K562 (cell line): ENCODE measurements around the gene TMCO1. TPM values are rescaled to one million over a fixed set of nuclear protein-coding genes. Genes with fewer than 3 reads are reported as not detected.

Experiments
- ATAC-seq: fragments of 200-7000 bp; cut with Tn5 transposase; 3 replicates; pipeline ENCODE4 v1.9.1; 2020; ENCODE audit warnings: moderate library complexity
- BruUV-seq: library from RNA; stranded (reverse); fragments of 400-500 nt; replicated peaks from 2 replicates; lab custom pipeline; 2021; lab: Mats Ljungman, UMichigan
- CTCF ChIA-PET: fragments of 300-600 bp; formaldehyde crosslinking; extraction: SDS; loops from one replicate; lab custom pipeline; 2021; ENCODE audit warnings: low intra/inter-chr PET ratio; lab: Yijun Ruan, JAX
- POLR2A ChIA-PET: fragments of 300-600, 350-650 bp; sonication (Branson Sonifier 250); formaldehyde crosslinking; extraction: SDS; loops from one replicate; lab custom pipeline; 2021; ENCODE audit warnings: antibody characterized with exemption, inconsistent platforms; lab: Yijun Ruan, JAX
- DNase-seq, 4 experiments: peaks; one replicate each; pipeline versions ENCODE4 v3.0.0 to v3.0.0-alpha.2; 2011 to 2018; ENCODE audit warnings: low spot score in 3 of 4, mixed read lengths in 3 of 4; ENCODE audit errors: extremely low read depth in 1 of 4
- FAIRE-seq: peaks from 2 replicates; lab custom pipeline; 2011; peaks lifted over from hg19 to GRCh38; lab: Jason Lieb, UNC
- H2AFZ ChIP-seq: 2 replicates; pipeline ENCODE4 v1.6.0; 2011; ENCODE audit warnings: low read depth, low read length, control low read depth, inconsistent platforms
- H3K27ac ChIP-seq: fragments of 200-600 bp; 3 replicates; pipeline ENCODE4 v1.8.0; 2011; ENCODE audit warnings: low read depth, mild to moderate bottlenecking, control low read depth, inconsistent platforms, low read length, moderate library complexity, mixed read lengths; ENCODE audit errors: extremely low read depth
- H3K27me3 ChIP-seq, 2 experiments: fragments of 300-600 bp in 1 of 2; 2 replicates in 1 of 2; 3 replicates in 1 of 2; pipeline versions ENCODE4 v1.6.0 to v1.8.0; 2011; ENCODE audit warnings: inconsistent platforms in 2 of 2, low read length in 2 of 2, mild to moderate bottlenecking in 1 of 2, mixed read lengths in 1 of 2, moderate library complexity in 1 of 2; ENCODE audit not compliant: control insufficient read depth in 2 of 2, insufficient read depth in 2 of 2
- H3K36me3 ChIP-seq: fragments of 300-600 bp; 3 replicates; pipeline ENCODE4 v1.8.0; 2011; ENCODE audit warnings: mild to moderate bottlenecking, low read length, inconsistent platforms; ENCODE audit not compliant: control insufficient read depth, insufficient read depth
- H3K4me1 ChIP-seq, 2 experiments: fragments of 200-600 bp in 1 of 2; replicated peaks in 1 of 2; 2 replicates in 1 of 2; 3 replicates in 1 of 2; pipeline versions ENCODE4 v1.5.1 to v1.8.0; 2011; ENCODE audit warnings: inconsistent platforms in 2 of 2, low read length in 2 of 2, mild to moderate bottlenecking in 1 of 2, mixed read lengths in 1 of 2, moderate library complexity in 1 of 2; ENCODE audit not compliant: control insufficient read depth in 2 of 2, insufficient read depth in 2 of 2
- H3K4me2 ChIP-seq: 2 replicates; pipeline ENCODE4 v1.6.1; 2011; ENCODE audit warnings: low read length, control low read depth, inconsistent platforms, mixed read lengths; ENCODE audit not compliant: insufficient read depth
- H3K4me3 ChIP-seq: fragments of 200-600 bp; sonication (generic), shearing (Covaris generic); 2 replicates; pipeline ENCODE4 v1.5.1; 2016; ENCODE audit warnings: control low read depth, inconsistent platforms
- H3K79me2 ChIP-seq: fragments of 200-600 bp; 3 replicates; pipeline ENCODE4 v1.8.0; 2011; ENCODE audit warnings: low read length, inconsistent platforms; ENCODE audit not compliant: control insufficient read depth, insufficient read depth
- H3K9ac ChIP-seq, 2 experiments: 2 replicates each; pipeline versions ENCODE4 v1.6.0 to v1.6.1; 2011; ENCODE audit warnings: low read depth in 2 of 2, low read length in 2 of 2, control low read depth in 1 of 2, inconsistent platforms in 1 of 2, mild to moderate bottlenecking in 1 of 2, mixed read lengths in 1 of 2; ENCODE audit not compliant: insufficient read depth in 1 of 2
- H3K9me1 ChIP-seq: one replicate; pipeline ENCODE4 v1.6.0; 2011; ENCODE audit warnings: inconsistent platforms, mild to moderate bottlenecking, low read length, moderate library complexity; ENCODE audit not compliant: control insufficient read depth, insufficient read depth
- H3K9me3 ChIP-seq: replicated peaks from 2 replicates; pipeline ENCODE4 v1.5.1; 2011; ENCODE audit warnings: low read depth, low read length, inconsistent platforms; ENCODE audit not compliant: control insufficient read depth, insufficient read depth
- H4K20me1 ChIP-seq: replicated peaks from 2 replicates; pipeline ENCODE4 v1.6.1; 2011; ENCODE audit warnings: low read length, inconsistent platforms, mixed read lengths; ENCODE audit not compliant: control insufficient read depth, insufficient read depth
- CBX3 ChIP-seq, 2 experiments: IDR thresholded peaks; 1 replicate in 1 of 2; 2 replicates in 1 of 2; pipeline ENCODE4 v1.6.1; 2012; ENCODE audit warnings: inconsistent platforms in 2 of 2, low read length in 2 of 2, borderline replicate concordance in 1 of 2, control low read depth in 1 of 2
- FOXA3 ChIP-seq, 2 experiments: fragments of 450-650 bp in 1 of 2; sonication (generic) in 1 of 2; formaldehyde crosslinking; IDR thresholded peaks in 1 of 2; conservative IDR thresholded peaks in 1 of 2; 2 replicates each; pipeline versions ENCODE4 v1.4.0 to v1.8.0; 2020 to 2022; ENCODE audit warnings: mild to moderate bottlenecking in 2 of 2, missing genetic modification reagents in 1 of 2
- MED1 ChIP-seq: sonication (generic); formaldehyde crosslinking; IDR thresholded peaks from 2 replicates; pipeline ENCODE4 v1.8.1; 2023; ENCODE audit warnings: missing genetic modification reagents, borderline replicate concordance
- NFYB ChIP-seq: IDR thresholded peaks from 2 replicates; pipeline ENCODE4 v1.6.1; 2011; ENCODE audit warnings: mild to moderate bottlenecking, moderate library complexity; ENCODE audit not compliant: insufficient read length; ENCODE audit errors: extremely low read depth
- NR3C1 ChIP-seq: sonication (generic); formaldehyde crosslinking; IDR thresholded peaks from 2 replicates; pipeline ENCODE4 v1.8.1; 2022; ENCODE audit warnings: missing genetic modification reagents
- NR4A1 ChIP-seq, 2 experiments: fragments of 250-450 bp in 1 of 2; fragments of 450-650 bp in 1 of 2; sonication (Bioruptor Pico) in 1 of 2; IDR thresholded peaks; 2 replicates each; pipeline versions ENCODE4 v1.4.0 to v1.6.1; 2016 to 2020; ENCODE audit warnings: mild to moderate bottlenecking in 2 of 2, missing compliant biosample characterization in 1 of 2, missing genetic modification characterization in 1 of 2, moderate library complexity in 1 of 2
- SMAD4 ChIP-seq: fragments of 250-450 bp; sonication (Bioruptor Pico); conservative IDR thresholded peaks from 2 replicates; pipeline ENCODE4 v1.8.0; 2021; ENCODE audit warnings: inconsistent platforms, mild to moderate bottlenecking, moderate library complexity
- SP1 ChIP-seq: sonication (generic); formaldehyde crosslinking; IDR thresholded peaks from 2 replicates; pipeline ENCODE4 v1.8.1; 2022; ENCODE audit warnings: mild to moderate bottlenecking, missing genetic modification reagents
- ZC3H11A ChIP-seq: IDR thresholded peaks from 2 replicates; pipeline ENCODE4 v1.6.1; 2012; ENCODE audit warnings: low read depth, low read length, improper control_type of control experiment
- ZKSCAN1 ChIP-seq: fragments of 150-350 bp; IDR thresholded peaks from 2 replicates; pipeline ENCODE4 v1.6.1; 2016; ENCODE audit warnings: low read depth, low read length
- ZNF212 ChIP-seq: fragments of 450-650 bp; formaldehyde crosslinking; IDR thresholded peaks from 2 replicates; pipeline ENCODE4 v1.4.0; 2020; ENCODE audit warnings: mild to moderate bottlenecking
- ZNF217 ChIP-seq: sonication (generic); formaldehyde crosslinking; IDR thresholded peaks from 2 replicates; pipeline ENCODE4 v1.8.0; 2022; ENCODE audit warnings: mild to moderate bottlenecking, missing genetic modification reagents
- ZNF274 ChIP-seq: IDR thresholded peaks from 2 replicates; pipeline ENCODE4 v1.6.1; 2011; ENCODE audit warnings: low read depth, mild to moderate bottlenecking, low read length, moderate library complexity, borderline replicate concordance
- ZNF695 ChIP-seq: fragments of 450-650 bp; formaldehyde crosslinking; IDR thresholded peaks from 2 replicates; pipeline ENCODE4 v1.4.0; 2020; ENCODE audit warnings: mild to moderate bottlenecking, moderate library complexity
- whole genome bisulfite sequencing: fragments of 100-300 bp; shearing (Covaris generic); methylation state at CpG from one replicate; pipeline ENCODE4 v1.1.6; 2016; ENCODE audit warnings: low coverage, mixed read lengths; ENCODE audit not compliant: insufficient coverage; ENCODE audit errors: missing lambda C conversion rate; 5-methylcytosine and 5-hydroxymethylcytosine counted together
- in situ Hi-C: fragments of 300-500 bp; cut with MboI; formaldehyde crosslinking; loops from 4 replicates; pipeline ENCODE4 v1.15.0; 2018; ENCODE audit warnings: inconsistent platforms, mixed read lengths
- intact Hi-C: fragments of 100-400 bp; cut with micrococcal nuclease; formaldehyde crosslinking; loops from 2 replicates; pipeline ENCODE4 v1.14.2; 2022
- polyA plus RNA-seq, 8 experiments: library from polyadenylated mRNA; depleted of rRNA in 4 of 8; stranded (reverse) in 5 of 8; unstranded in 3 of 8; fragments of >200 nt; fragmentation: Nextera tagmentation in 2 of 8; fragmentation: Illumina TruSeq in 1 of 8; extraction: Ambion mirVana in 2 of 8; extraction: Trizol in 1 of 8; gene quantifications; 2 replicates each; pipeline versions ENCODE4 v1.2.1 to v1.2.3, GENCODE V29; 2011 to 2014; ENCODE audit warnings: inconsistent platforms in 1 of 8, missing spikeins in 1 of 8
- total RNA-seq, 7 experiments: library from RNA; depleted of rRNA in 6 of 7; stranded (reverse); fragments of >200 nt in 6 of 7; fragmentation: Illumina TruSeq in 2 of 7; extraction: Trizol in 2 of 7; gene quantifications; 2 replicates each; pipeline versions ENCODE4 v1.2.1 to v1.2.3, GENCODE V29; 2011 to 2021; ENCODE audit warnings: low replicate concordance in 1 of 7
- TF ChIP-seq, protein P1 (sequence below): fragments of 250-450 bp; sonication (Bioruptor Pico); IDR thresholded peaks from 2 replicates; pipeline ENCODE4 v1.8.0; 2022; ENCODE audit warnings: moderate library complexity, mild to moderate bottlenecking, inconsistent platforms
- TF ChIP-seq, protein P2 (sequence below): IDR thresholded peaks from 2 replicates; pipeline ENCODE4 v1.6.1; 2014; ENCODE audit warnings: antibody characterized with exemption
- TF ChIP-seq, protein P3 (sequence below): sonication (generic); formaldehyde crosslinking; IDR thresholded peaks from 2 replicates; pipeline ENCODE4 v1.8.1; 2023; ENCODE audit warnings: mild to moderate bottlenecking, missing genetic modification reagents

The TMCO1 gene
- total and polyA plus RNA-seq, 9 of the 15 experiments (the other 6 are each of a cell fraction or from before 2014, with no cell fraction given), result 69.3 to 561 (median 175) TPM

DNA sequence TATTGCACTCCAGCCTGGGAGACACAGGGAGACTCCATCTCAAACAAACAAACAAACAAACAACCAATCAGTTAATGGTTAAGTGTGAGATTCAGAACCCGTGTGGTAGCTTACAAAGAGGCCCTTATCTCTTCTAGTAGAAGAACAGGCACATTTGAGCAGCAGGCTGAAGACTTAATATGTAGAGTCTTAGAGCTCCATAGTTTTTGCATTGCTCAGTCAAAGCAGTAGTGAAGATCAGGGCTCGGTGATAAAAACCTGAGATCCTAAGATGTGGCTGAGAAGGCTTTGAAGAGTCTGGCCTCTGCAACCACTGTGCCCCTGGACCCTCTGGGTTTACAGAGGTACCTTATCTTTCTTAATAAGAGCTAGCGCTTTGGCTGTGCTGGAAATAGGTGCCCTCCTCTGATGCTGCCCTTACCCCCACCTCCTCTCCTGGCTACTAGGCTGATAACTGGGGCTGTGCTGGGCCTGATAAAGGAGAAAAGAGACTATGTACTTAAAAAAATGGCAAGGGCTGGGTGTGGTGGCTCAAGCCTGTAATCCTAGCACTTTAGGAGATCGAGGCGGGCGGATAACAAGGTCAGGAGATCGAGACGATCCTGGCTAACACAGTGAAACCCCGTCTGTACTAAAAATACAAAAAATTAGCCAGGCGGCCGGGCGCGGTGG is 48.3 kb upstream of the TMCO1 start:
- Histone ChIP-seq H3K9me3 (no peaks in the 10 kb centered on the region), H4K20me1 (0 out of 2 replicates have a peak, but pooled peaks cover 8% of the 10 kb centered on the region), H3K4me1 (peaks cover 16 to 19% of the 10 kb centered on the region in 2 experiments), H2AFZ (0 out of 2 replicates have a peak overlapping the region, but pooled peaks have one; percentile 7), H3K4me2 (peak overlapping the region; percentile 49), H3K27ac (no peak overlapping the region), H3K9ac (no peak overlapping the region), H3K4me3 (no peak overlapping the region), H3K36me3 (no peaks in the 10 kb centered on the region), H3K9me1 (no peaks in the 10 kb centered on the region), H3K27me3 (no peaks in the 10 kb centered on the region), H3K79me2 (no peaks in the 10 kb centered on the region)
- in situ Hi-C loops, result no loop called here
- POLR2A ChIA-PET, result interaction anchor here (0.6 to 6.9 kb wide), 5 partner anchors 13 to 219 kb away, joined by 3 to 48 read pairs (median 6); partner anchors contain the start of genes TMCO1 and UCK2
- DNase-seq, result peak in 2 of 4 experiments; percentile 74 to 88
- CTCF ChIA-PET, result no interaction called here
- no TSS peak for BruUV-seq
- intact Hi-C loops, result no loop called here
- ATAC-seq, result peak; percentile 89
- FAIRE-seq, result peak; percentile 55
- 0% methylated on average over 13 of the region's 13 CpGs for WGBS
- TF ChIP-seq MED1 (CRISPR knock-in tag) (no peak), ZKSCAN1 (no peak), ZC3H11A (no peak), SMAD4 (CRISPR knock-in tag) (peak; percentile 56; the same call in 1 of the 2 replicates), ZNF274 (no peak), NFYB (no peak), FOXA3 (CRISPR knock-in tag; conservative IDR thresholded peaks at IDR 0.05 in 1 of 2, IDR thresholded peaks at IDR 0.05 in 1 of 2) (no peak), NR3C1 (CRISPR knock-in tag) (no peak), ZNF217 (CRISPR knock-in tag) (no peak), ZNF695 (no peak), CBX3 (IDR thresholded peaks at IDR 0.05; ENCODE audit: borderline replicate concordance in 1 of 2, low read length in 2 of 2) (no peak), ZNF212 (no peak), NR4A1 (CRISPR knock-in tag; IDR thresholded peaks at IDR 0.05) (no peak), NR4A1 (tag; IDR thresholded peaks at IDR 0.05) (no peak; the same call in 1 of the 2 replicates), SP1 (CRISPR knock-in tag) (no peak; the same call in 1 of the 2 replicates)
- TF ChIP-seq, protein P1, sequence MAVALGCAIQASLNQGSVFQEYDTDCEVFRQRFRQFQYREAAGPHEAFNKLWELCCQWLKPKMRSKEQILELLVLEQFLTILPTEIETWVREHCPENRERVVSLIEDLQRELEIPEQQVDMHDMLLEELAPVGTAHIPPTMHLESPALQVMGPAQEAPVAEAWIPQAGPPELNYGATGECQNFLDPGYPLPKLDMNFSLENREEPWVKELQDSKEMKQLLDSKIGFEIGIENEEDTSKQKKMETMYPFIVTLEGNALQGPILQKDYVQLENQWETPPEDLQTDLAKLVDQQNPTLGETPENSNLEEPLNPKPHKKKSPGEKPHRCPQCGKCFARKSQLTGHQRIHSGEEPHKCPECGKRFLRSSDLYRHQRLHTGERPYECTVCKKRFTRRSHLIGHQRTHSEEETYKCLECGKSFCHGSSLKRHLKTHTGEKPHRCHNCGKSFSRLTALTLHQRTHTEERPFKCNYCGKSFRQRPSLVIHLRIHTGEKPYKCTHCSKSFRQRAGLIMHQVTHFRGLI (CRISPR knock-in tag), result no peak
- TF ChIP-seq, protein P2, sequence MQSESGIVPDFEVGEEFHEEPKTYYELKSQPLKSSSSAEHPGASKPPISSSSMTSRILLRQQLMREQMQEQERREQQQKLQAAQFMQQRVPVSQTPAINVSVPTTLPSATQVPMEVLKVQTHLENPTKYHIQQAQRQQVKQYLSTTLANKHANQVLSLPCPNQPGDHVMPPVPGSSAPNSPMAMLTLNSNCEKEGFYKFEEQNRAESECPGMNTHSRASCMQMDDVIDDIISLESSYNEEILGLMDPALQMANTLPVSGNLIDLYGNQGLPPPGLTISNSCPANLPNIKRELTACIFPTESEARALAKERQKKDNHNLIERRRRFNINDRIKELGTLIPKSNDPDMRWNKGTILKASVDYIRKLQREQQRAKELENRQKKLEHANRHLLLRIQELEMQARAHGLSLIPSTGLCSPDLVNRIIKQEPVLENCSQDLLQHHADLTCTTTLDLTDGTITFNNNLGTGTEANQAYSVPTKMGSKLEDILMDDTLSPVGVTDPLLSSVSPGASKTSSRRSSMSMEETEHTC, result no peak
- TF ChIP-seq, protein P3, sequence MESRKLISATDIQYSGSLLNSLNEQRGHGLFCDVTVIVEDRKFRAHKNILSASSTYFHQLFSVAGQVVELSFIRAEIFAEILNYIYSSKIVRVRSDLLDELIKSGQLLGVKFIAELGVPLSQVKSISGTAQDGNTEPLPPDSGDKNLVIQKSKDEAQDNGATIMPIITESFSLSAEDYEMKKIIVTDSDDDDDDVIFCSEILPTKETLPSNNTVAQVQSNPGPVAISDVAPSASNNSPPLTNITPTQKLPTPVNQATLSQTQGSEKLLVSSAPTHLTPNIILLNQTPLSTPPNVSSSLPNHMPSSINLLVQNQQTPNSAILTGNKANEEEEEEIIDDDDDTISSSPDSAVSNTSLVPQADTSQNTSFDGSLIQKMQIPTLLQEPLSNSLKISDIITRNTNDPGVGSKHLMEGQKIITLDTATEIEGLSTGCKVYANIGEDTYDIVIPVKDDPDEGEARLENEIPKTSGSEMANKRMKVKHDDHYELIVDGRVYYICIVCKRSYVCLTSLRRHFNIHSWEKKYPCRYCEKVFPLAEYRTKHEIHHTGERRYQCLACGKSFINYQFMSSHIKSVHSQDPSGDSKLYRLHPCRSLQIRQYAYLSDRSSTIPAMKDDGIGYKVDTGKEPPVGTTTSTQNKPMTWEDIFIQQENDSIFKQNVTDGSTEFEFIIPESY (CRISPR knock-in tag), result no peak
